ENCODE measurements around the gene PRKN.

DNA sequence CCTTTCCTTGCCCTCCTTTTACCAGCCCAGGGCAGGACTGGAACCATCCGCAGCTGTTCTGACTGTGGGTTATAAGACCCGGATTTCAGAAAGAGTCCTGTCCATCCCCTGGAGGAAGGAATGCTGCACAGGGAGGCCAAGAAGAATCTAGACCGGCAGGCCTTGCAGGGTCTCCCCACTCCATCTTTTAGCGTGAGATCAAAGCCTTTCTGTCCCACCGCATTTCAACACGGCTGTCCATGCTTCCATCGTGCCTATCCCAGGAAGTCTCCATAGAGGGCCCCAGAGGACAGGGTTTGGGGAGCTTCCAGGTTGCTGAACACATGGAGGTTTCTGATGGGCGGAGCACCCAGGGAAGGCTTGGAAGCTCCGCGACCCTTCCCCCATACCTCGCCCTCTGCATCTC is 1374.4 kb downstream of the PRKN start:
- TF ChIP-seq, protein P1, sequence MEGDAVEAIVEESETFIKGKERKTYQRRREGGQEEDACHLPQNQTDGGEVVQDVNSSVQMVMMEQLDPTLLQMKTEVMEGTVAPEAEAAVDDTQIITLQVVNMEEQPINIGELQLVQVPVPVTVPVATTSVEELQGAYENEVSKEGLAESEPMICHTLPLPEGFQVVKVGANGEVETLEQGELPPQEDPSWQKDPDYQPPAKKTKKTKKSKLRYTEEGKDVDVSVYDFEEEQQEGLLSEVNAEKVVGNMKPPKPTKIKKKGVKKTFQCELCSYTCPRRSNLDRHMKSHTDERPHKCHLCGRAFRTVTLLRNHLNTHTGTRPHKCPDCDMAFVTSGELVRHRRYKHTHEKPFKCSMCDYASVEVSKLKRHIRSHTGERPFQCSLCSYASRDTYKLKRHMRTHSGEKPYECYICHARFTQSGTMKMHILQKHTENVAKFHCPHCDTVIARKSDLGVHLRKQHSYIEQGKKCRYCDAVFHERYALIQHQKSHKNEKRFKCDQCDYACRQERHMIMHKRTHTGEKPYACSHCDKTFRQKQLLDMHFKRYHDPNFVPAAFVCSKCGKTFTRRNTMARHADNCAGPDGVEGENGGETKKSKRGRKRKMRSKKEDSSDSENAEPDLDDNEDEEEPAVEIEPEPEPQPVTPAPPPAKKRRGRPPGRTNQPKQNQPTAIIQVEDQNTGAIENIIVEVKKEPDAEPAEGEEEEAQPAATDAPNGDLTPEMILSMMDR (IDR thresholded peaks at IDR 0.05), result no peak
- no peak for TF ChIP-seq POLR2A (IDR thresholded peaks at IDR 0.05)
